Brain microvascular endothelial cell (primary cell): ENCODE data around the gene TGM1.

Source experiments
- DNase-seq: peaks from one replicate; pipeline ENCODE4 v3.0.0-alpha.2; 2020
- H3K27ac ChIP-seq: fragments of 250-450 bp; sonication (Bioruptor Pico); 2 replicates; pipeline ENCODE4 v1.5.1; 2020; ENCODE audit warnings: mild to moderate bottlenecking, moderate library complexity
- H3K27me3 ChIP-seq: fragments of 250-450 bp; sonication (Bioruptor Pico); replicated peaks from 2 replicates; pipeline ENCODE4 v1.5.1; 2020; ENCODE audit warnings: mild to moderate bottlenecking
- H3K36me3 ChIP-seq: fragments of 250-450 bp; sonication (Bioruptor Pico); replicated peaks from 2 replicates; pipeline ENCODE4 v1.5.1; 2020; ENCODE audit warnings: mild to moderate bottlenecking
- H3K4me3 ChIP-seq: 2 replicates; pipeline ENCODE4 v1.5.1; 2011; ENCODE audit warnings: low read depth, mild to moderate bottlenecking, control low read depth, low read length, moderate library complexity
- CTCF ChIP-seq: IDR thresholded peaks from 2 replicates; pipeline ENCODE4 v1.5.1; 2011; ENCODE audit warnings: low read depth, mild to moderate bottlenecking, moderate library complexity, low read length, control low read depth, inconsistent platforms; ENCODE audit errors: missing control alignments
- in situ Hi-C: cut with HindIII; loops from 2 replicates; pipeline ENCODE4 v1.10.0; 2017; ENCODE audit warnings: low sequenced_read_pairs, low pct_ligation_motif_present

TGM1 gene

GRCh38 chr14:24308342-24309124, 45.6 kb upstream of the TGM1 start:
- H3K36me3 ChIP-seq: peaks cover 30% of the 10 kb centered on the region
- no peak for TF ChIP-seq CTCF
- in situ Hi-C loops: no loop called here
- H3K27me3 ChIP-seq: no peaks in the 10 kb centered on the region
- DNase-seq: no peak
- no peak overlapping the region for H3K27ac ChIP-seq
- H3K4me3 ChIP-seq: no peak overlapping the region

GRCh38 chr14:24307575-24308341, 44.8 kb upstream of the TGM1 start, which contains the start of gene CIDEB:
Gene CIDEB, minus strand, starts transcription at chr14:24307977. Its CDS starts 119 bp downstream, at chr14:24307858.
- no peaks in the 10 kb centered on the region for H3K27me3 ChIP-seq
- peaks cover 36% of the 10 kb centered on the region for H3K36me3 ChIP-seq
- in situ Hi-C loops: no loop called here
- H3K4me3 ChIP-seq: no peak within 1 kb of the TSS
- peak; percentile 98 for TF ChIP-seq CTCF
- DNase-seq: peak; percentile 55
- H3K27ac ChIP-seq: no peak within 1 kb of the TSS

- no peaks in the 10 kb centered on the region for H3K27me3 ChIP-seq
- no peak for DNase-seq
- H3K27ac ChIP-seq: no peak overlapping the region
- H3K4me3 ChIP-seq: no peak overlapping the region
- H3K36me3 ChIP-seq: peaks cover 42% of the 10 kb centered on the region
- TF ChIP-seq CTCF: no peak
- in situ Hi-C loops: no loop called here
Observed at GRCh38 chr14:24307156-24307574, 44.2 kb upstream of the TGM1 start.

GRCh38 chr14:24304019-24304387, 41.0 kb upstream of the TGM1 start:
- no peak for DNase-seq
- H3K27me3 ChIP-seq: no peaks in the 10 kb centered on the region
- H3K4me3 ChIP-seq: no peak overlapping the region
- H3K27ac ChIP-seq: no peak overlapping the region
- H3K36me3 ChIP-seq: peaks cover 50% of the 10 kb centered on the region
- in situ Hi-C loops: no loop called here
- no peak for TF ChIP-seq CTCF

GRCh38 chr14:24300326-24300980, 37.5 kb upstream of the TGM1 start:
- no peak for DNase-seq
- in situ Hi-C loops: no loop called here
- no peaks in the 10 kb centered on the region for H3K27me3 ChIP-seq
- H3K27ac ChIP-seq: no peak overlapping the region
- H3K36me3 ChIP-seq: peaks cover 45% of the 10 kb centered on the region
- TF ChIP-seq CTCF: no peak
- H3K4me3 ChIP-seq: peak overlapping the region; percentile 98
